Sciatic nerve (tissue), 1 donor: ENCODE measurements around the gene ANKS3. TPM values are rescaled to one million over a fixed set of nuclear protein-coding genes. Genes with fewer than 3 reads are reported as not detected.

Experiments
- microRNA-seq: library from miRNA; unstranded; fragments of <30 nt; microRNA quantifications from one replicate; pipeline ENCODE4 v1.2.0, GENCODE V29; 2020
- total RNA-seq: library from RNA; stranded (reverse); fragmentation: NEBNext Ultra II Directional; extraction: Animal tissue kit (Norgen Biotek cat#: 25700); gene quantifications from one replicate; pipeline ENCODE4 v1.2.1, GENCODE V29; 2021
- donor health status: DM: no; HTN: no; CAD: no.

The ANKS3 gene
- total RNA-seq, 1 donor from 2014 or later: 34.4 TPM

Small RNA genes within 50 kb of the gene (microRNA-seq; reads per million reads assigned to microRNA genes)
- not detected for gene MIR6769A

Other genes with a start within 250 kb of the ANKS3 start
- gene CDIP1, start 195.5 kb downstream of the ANKS3 start, total RNA-seq: 40.6 TPM
- gene C16orf96, start 177.9 kb downstream of the ANKS3 start, total RNA-seq: 0.22 TPM
- gene UBALD1, start 119.4 kb downstream of the ANKS3 start, total RNA-seq: 30.8 TPM
- gene MGRN1, start 109.4 kb downstream of the ANKS3 start, total RNA-seq: 75.3 TPM
- gene NUDT16L1, start 40.7 kb downstream of the ANKS3 start, total RNA-seq: 21.3 TPM
- 0.31 TPM for gene DNAAF8, start 266 bp upstream of the ANKS3 start, total RNA-seq
- 21.5 TPM for gene ZNF500, start 32.9 kb upstream of the ANKS3 start, total RNA-seq
- gene SEPTIN12, start 54.1 kb upstream of the ANKS3 start, total RNA-seq: not detected
- not detected for gene SMIM22, start 61.1 kb upstream of the ANKS3 start, total RNA-seq
- 19.7 TPM for gene ROGDI, start 68.4 kb upstream of the ANKS3 start, total RNA-seq
- 69.9 TPM for gene GLYR1, start 113.0 kb upstream of the ANKS3 start, total RNA-seq
- gene UBN1, start 113.2 kb upstream of the ANKS3 start, total RNA-seq: 28.3 TPM
- gene PPL, start 202.9 kb upstream of the ANKS3 start, total RNA-seq: 85.1 TPM
- 43.1 TPM for gene SEC14L5, start 224.1 kb upstream of the ANKS3 start, total RNA-seq